ENCODE data around the gene TMEM203.

GRCh38 chr9:137217276-137218211 is 12.1 kb upstream of the TMEM203 start:
- TF ChIP-seq CTCF (IDR thresholded peaks at IDR 0.05), result peak in 1 of 5 experiments; percentile 45
- peak; percentile 94 for TF ChIP-seq POLR2A (IDR thresholded peaks at IDR 0.05)
